SK-N-SH (cell line): Measurements from ENCODE around the gene PLS3.

ENCODE experiments used
- MXI1 ChIP-seq: IDR thresholded peaks from 2 replicates; pipeline ENCODE4 v1.6.1; 2012; ENCODE audit warnings: mild to moderate bottlenecking, low read depth, low read length, improper control_type of control experiment
- RFX5 ChIP-seq: IDR thresholded peaks from 2 replicates; pipeline ENCODE4 v1.6.1; 2012; ENCODE audit warnings: mild to moderate bottlenecking, improper control_type of control experiment, low read length
- TCF12 ChIP-seq: IDR thresholded peaks from 2 replicates; pipeline ENCODE4 v1.4.0; 2012
- TEAD4 ChIP-seq: IDR thresholded peaks from 2 replicates; pipeline ENCODE4 v1.4.0; 2012; ENCODE audit warnings: mild to moderate bottlenecking, borderline replicate concordance; ENCODE audit not compliant: insufficient read depth
- TF ChIP-seq, protein P1 (sequence below): fragments of 200-600 bp; sonication (generic); IDR thresholded peaks from 2 replicates; pipeline ENCODE4 v1.6.1; 2017; ENCODE audit warnings: antibody characterized with exemption, mild to moderate bottlenecking, moderate library complexity

DNA sequence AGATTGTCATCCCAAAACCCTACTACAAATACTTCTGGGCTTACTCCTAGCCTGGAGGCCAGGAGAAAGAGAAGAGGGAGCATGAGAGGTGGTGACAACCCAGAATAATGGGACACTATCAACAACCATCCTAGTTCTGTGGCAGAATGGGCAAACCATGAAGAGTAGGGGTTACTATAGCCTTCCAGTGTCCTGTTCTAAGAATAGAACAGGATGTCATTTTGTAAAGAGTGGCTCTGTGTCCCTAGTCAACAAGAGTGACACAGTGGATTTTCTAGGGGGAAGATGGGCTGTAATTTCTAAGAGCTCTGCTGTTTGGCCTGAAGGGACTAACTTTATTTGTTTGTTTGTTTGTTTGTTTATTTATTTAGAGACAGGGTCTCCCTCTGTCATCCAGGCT, 136.0 kb downstream of the PLS3 start:
- no peak for TF ChIP-seq TCF12
- TF ChIP-seq, protein P1, sequence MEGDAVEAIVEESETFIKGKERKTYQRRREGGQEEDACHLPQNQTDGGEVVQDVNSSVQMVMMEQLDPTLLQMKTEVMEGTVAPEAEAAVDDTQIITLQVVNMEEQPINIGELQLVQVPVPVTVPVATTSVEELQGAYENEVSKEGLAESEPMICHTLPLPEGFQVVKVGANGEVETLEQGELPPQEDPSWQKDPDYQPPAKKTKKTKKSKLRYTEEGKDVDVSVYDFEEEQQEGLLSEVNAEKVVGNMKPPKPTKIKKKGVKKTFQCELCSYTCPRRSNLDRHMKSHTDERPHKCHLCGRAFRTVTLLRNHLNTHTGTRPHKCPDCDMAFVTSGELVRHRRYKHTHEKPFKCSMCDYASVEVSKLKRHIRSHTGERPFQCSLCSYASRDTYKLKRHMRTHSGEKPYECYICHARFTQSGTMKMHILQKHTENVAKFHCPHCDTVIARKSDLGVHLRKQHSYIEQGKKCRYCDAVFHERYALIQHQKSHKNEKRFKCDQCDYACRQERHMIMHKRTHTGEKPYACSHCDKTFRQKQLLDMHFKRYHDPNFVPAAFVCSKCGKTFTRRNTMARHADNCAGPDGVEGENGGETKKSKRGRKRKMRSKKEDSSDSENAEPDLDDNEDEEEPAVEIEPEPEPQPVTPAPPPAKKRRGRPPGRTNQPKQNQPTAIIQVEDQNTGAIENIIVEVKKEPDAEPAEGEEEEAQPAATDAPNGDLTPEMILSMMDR = no peak
- no peak for TF ChIP-seq TEAD4
- no peak for TF ChIP-seq RFX5
- no peak for TF ChIP-seq MXI1
